GM18519 (cell line): ENCODE results near the gene MTCL1.
A peak's percentile ranks its signal among the peaks of the same experiment; 100 is the strongest.

ENCODE experiments used
- ATAC-seq: cut with Tn5 transposase; IDR thresholded peaks from one replicate; pipeline ENCODE4 v1.9.1; 2021; ENCODE audit warnings: mild to moderate bottlenecking, moderate library complexity; ENCODE audit not compliant: unreplicated experiment, low FRiP score

Gene MTCL1

GRCh38 chr18:8686611-8687010, 18.7 kb upstream of the MTCL1 start:
- no peak for ATAC-seq

GRCh38 chr18:8688216-8688800, 17.0 kb upstream of the MTCL1 start:
- ATAC-seq, result no peak

- ATAC-seq, result no peak
Observed at GRCh38 chr18:8688816-8689215, 16.5 kb upstream of the MTCL1 start.

- ATAC-seq, result no peak
Observed at GRCh38 chr18:8689517-8689916, 15.8 kb upstream of the MTCL1 start.

- no peak for ATAC-seq
Observed at GRCh38 chr18:8694891-8695290, 10.5 kb upstream of the MTCL1 start.

- ATAC-seq, result no peak
Observed at GRCh38 chr18:8695932-8696517, 9.3 kb upstream of the MTCL1 start.

- no peak for ATAC-seq
Observed at GRCh38 chr18:8696749-8697211, 8.6 kb upstream of the MTCL1 start.

GRCh38 chr18:8699126-8699525, 6.2 kb upstream of the MTCL1 start:
- ATAC-seq, result no peak

GRCh38 chr18:8699948-8700347, 5.4 kb upstream of the MTCL1 start:
- ATAC-seq, result no peak

GRCh38 chr18:8701546-8702118, 3.7 kb upstream of the MTCL1 start:
- ATAC-seq, result no peak

GRCh38 chr18:8702668-8703067, 2.7 kb upstream of the MTCL1 start:
- ATAC-seq, result no peak

GRCh38 chr18:8703092-8703709, 2.2 kb upstream of the MTCL1 start:
- no peak for ATAC-seq

GRCh38 chr18:8703781-8704301, 1.5 kb upstream of the MTCL1 start:
- no peak for ATAC-seq

GRCh38 chr18:8704361-8705237, 757 bp upstream of the MTCL1 start:
- ATAC-seq, result peak; percentile 60

GRCh38 chr18:8705961-8706790, 820 bp downstream of the MTCL1 start:
- no peak for ATAC-seq

GRCh38 chr18:8706791-8707555, 1.6 kb downstream of the MTCL1 start:
- no peak for ATAC-seq

GRCh38 chr18:8707556-8708300, 2.4 kb downstream of the MTCL1 start:
- no peak for ATAC-seq

GRCh38 chr18:8708670-8709069, 3.3 kb downstream of the MTCL1 start:
- no peak for ATAC-seq
